HepG2 (cell line): ENCODE measurements around the gene MYBPC2. TPM values are rescaled to one million over a fixed set of nuclear protein-coding genes. Genes with fewer than 3 reads are reported as not detected.
A peak's percentile ranks its signal among the peaks of the same experiment; 100 is the strongest.

Source experiments
- CEBPB ChIP-seq: IDR thresholded peaks from 2 replicates; pipeline ENCODE4 v1.6.1; 2011; ENCODE audit warnings: low read depth, low read length, improper control_type of control experiment, borderline replicate concordance
- ELF1 ChIP-seq: sonication (generic); formaldehyde crosslinking; IDR thresholded peaks from 2 replicates; pipeline ENCODE4 v1.4.0; 2020; ENCODE audit warnings: missing genetic modification reagents
- FIP1L1 ChIP-seq: fragments of 200-400 bp; formaldehyde crosslinking; IDR thresholded peaks from 2 replicates; pipeline ENCODE4 v1.6.1; 2018; ENCODE audit warnings: low read depth, mild to moderate bottlenecking, low read length, moderate library complexity, borderline replicate concordance; ENCODE audit not compliant: insufficient read depth
- GFI1 ChIP-seq: sonication (generic); formaldehyde crosslinking; IDR thresholded peaks from 2 replicates; pipeline ENCODE4 v1.5.0; 2020; ENCODE audit warnings: missing genetic modification reagents, mild to moderate bottlenecking, borderline replicate concordance
- HNRNPLL ChIP-seq: fragments of 200-400 bp; formaldehyde crosslinking; IDR thresholded peaks from 2 replicates; pipeline ENCODE4 v1.6.1; 2017; ENCODE audit warnings: mild to moderate bottlenecking, low read depth, low read length; ENCODE audit not compliant: poor library complexity, severe bottlenecking
- NR2F2 ChIP-seq: IDR thresholded peaks from 2 replicates; pipeline ENCODE4 v1.6.1; 2012; ENCODE audit warnings: low read depth, inconsistent platforms, borderline replicate concordance
- PAX8 ChIP-seq: sonication (generic); formaldehyde crosslinking; IDR thresholded peaks from 2 replicates; pipeline ENCODE4 v1.8.0; 2022; ENCODE audit warnings: mild to moderate bottlenecking, missing genetic modification reagents, borderline replicate concordance
- POGZ ChIP-seq: sonication (generic); formaldehyde crosslinking; IDR thresholded peaks from 2 replicates; pipeline ENCODE4 v1.4.0; 2020; ENCODE audit warnings: mild to moderate bottlenecking, missing genetic modification reagents
- REXO4 ChIP-seq: sonication (generic); formaldehyde crosslinking; IDR thresholded peaks from 2 replicates; pipeline ENCODE4 v1.8.0; 2022; ENCODE audit warnings: missing genetic modification reagents, mild to moderate bottlenecking, borderline replicate concordance
- SNAPC5 ChIP-seq: sonication (generic); formaldehyde crosslinking; IDR thresholded peaks from 2 replicates; pipeline ENCODE4 v1.8.1; 2023; ENCODE audit warnings: mild to moderate bottlenecking, missing genetic modification reagents, borderline replicate concordance
- SOX6 ChIP-seq, 2 experiments: fragments of 450-650 bp in 1 of 2; sonication (generic) in 1 of 2; formaldehyde crosslinking in 1 of 2; IDR thresholded peaks; 2 replicates each; pipeline versions ENCODE4 v1.4.0 to v1.6.1; 2017 to 2020; ENCODE audit warnings: antibody characterized with exemption in 1 of 2, mild to moderate bottlenecking in 1 of 2, missing genetic modification reagents in 1 of 2
- ZMYM3 ChIP-seq: sonication (generic); formaldehyde crosslinking; IDR thresholded peaks from 2 replicates; pipeline ENCODE4 v1.5.1; 2020; ENCODE audit warnings: mild to moderate bottlenecking, missing genetic modification reagents
- ZNF501 ChIP-seq: sonication (generic); formaldehyde crosslinking; IDR thresholded peaks from 2 replicates; pipeline ENCODE4 v1.5.1; 2020; ENCODE audit warnings: mild to moderate bottlenecking, moderate library complexity, missing genetic modification reagents
- ZNF800 ChIP-seq: sonication (generic); formaldehyde crosslinking; IDR thresholded peaks from 2 replicates; pipeline ENCODE4 v1.4.0; 2020; ENCODE audit warnings: missing genetic modification reagents
- polyA plus RNA-seq, 8 experiments: library from polyadenylated mRNA; depleted of rRNA in 3 of 8; stranded (reverse) in 7 of 8; unstranded in 1 of 8; fragments of >200 nt; fragmentation: Illumina TruSeq in 4 of 8; extraction: Trizol in 4 of 8; gene quantifications; 2 replicates each; pipeline versions ENCODE4 v1.2.1 to v1.2.3, GENCODE V29; 2011 to 2016; ENCODE audit warnings: low read depth in 4 of 8, missing spikeins in 1 of 8, mixed read lengths in 1 of 8; ENCODE audit not compliant: insufficient read depth in 1 of 8
- total RNA-seq, 5 experiments: library from RNA; depleted of rRNA; stranded (reverse); fragments of >200 nt; fragmentation: Illumina TruSeq; extraction: Trizol; gene quantifications; 2 replicates each; pipeline ENCODE4 v1.2.3, GENCODE V29; 2016; ENCODE audit warnings: low read depth in 1 of 5
- TF ChIP-seq, protein P1 (sequence below): sonication (generic); formaldehyde crosslinking; IDR thresholded peaks from 2 replicates; pipeline ENCODE4 v1.4.0; 2020; ENCODE audit warnings: mild to moderate bottlenecking, missing genetic modification reagents
- TF ChIP-seq, protein P2 (sequence below): sonication (generic); formaldehyde crosslinking; conservative IDR thresholded peaks from 2 replicates; pipeline ENCODE4 v1.4.0; 2020; ENCODE audit warnings: missing genetic modification reagents
- TF ChIP-seq, protein P3 (sequence below): sonication (generic); formaldehyde crosslinking; IDR thresholded peaks from 2 replicates; pipeline ENCODE4 v1.4.0; 2020; ENCODE audit warnings: missing genetic modification reagents
- TF ChIP-seq, protein P4 (sequence below): sonication (generic); formaldehyde crosslinking; conservative IDR thresholded peaks from 2 replicates; pipeline ENCODE4 v1.8.1; 2023; ENCODE audit warnings: missing genetic modification reagents
- TF ChIP-seq, protein P5 (sequence below): sonication (generic); formaldehyde crosslinking; IDR thresholded peaks from 2 replicates; pipeline ENCODE4 v1.9.0; 2021; ENCODE audit warnings: missing genetic modification reagents, mild to moderate bottlenecking, borderline replicate concordance

Gene MYBPC2
- total and polyA plus RNA-seq, 2 of the 13 experiments (the other 11 are each of a cell fraction or from before 2014, with no cell fraction given): not detected

GRCh38 chr19:50513746-50514345 is 81.2 kb downstream of the MYBPC2 start, which contains the start of gene ASPDH (continued):
- TF ChIP-seq SNAPC5 (CRISPR knock-in tag): no peak
- TF ChIP-seq, protein P1, sequence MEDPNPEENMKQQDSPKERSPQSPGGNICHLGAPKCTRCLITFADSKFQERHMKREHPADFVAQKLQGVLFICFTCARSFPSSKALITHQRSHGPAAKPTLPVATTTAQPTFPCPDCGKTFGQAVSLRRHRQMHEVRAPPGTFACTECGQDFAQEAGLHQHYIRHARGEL: no peak
- TF ChIP-seq, protein P2, sequence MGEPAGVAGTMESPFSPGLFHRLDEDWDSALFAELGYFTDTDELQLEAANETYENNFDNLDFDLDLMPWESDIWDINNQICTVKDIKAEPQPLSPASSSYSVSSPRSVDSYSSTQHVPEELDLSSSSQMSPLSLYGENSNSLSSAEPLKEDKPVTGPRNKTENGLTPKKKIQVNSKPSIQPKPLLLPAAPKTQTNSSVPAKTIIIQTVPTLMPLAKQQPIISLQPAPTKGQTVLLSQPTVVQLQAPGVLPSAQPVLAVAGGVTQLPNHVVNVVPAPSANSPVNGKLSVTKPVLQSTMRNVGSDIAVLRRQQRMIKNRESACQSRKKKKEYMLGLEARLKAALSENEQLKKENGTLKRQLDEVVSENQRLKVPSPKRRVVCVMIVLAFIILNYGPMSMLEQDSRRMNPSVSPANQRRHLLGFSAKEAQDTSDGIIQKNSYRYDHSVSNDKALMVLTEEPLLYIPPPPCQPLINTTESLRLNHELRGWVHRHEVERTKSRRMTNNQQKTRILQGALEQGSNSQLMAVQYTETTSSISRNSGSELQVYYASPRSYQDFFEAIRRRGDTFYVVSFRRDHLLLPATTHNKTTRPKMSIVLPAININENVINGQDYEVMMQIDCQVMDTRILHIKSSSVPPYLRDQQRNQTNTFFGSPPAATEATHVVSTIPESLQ (CRISPR knock-in tag): no peak
- TF ChIP-seq CEBPB: no peak
- TF ChIP-seq FIP1L1: no peak
- no peak for TF ChIP-seq PAX8 (CRISPR knock-in tag)
- TF ChIP-seq, protein P3, sequence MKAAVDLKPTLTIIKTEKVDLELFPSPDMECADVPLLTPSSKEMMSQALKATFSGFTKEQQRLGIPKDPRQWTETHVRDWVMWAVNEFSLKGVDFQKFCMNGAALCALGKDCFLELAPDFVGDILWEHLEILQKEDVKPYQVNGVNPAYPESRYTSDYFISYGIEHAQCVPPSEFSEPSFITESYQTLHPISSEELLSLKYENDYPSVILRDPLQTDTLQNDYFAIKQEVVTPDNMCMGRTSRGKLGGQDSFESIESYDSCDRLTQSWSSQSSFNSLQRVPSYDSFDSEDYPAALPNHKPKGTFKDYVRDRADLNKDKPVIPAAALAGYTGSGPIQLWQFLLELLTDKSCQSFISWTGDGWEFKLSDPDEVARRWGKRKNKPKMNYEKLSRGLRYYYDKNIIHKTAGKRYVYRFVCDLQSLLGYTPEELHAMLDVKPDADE (CRISPR knock-in tag): no peak
- no peak for TF ChIP-seq REXO4 (CRISPR knock-in tag)
- no peak; the same call in 1 of the 2 replicates for TF ChIP-seq ZMYM3
- TF ChIP-seq, protein P4, sequence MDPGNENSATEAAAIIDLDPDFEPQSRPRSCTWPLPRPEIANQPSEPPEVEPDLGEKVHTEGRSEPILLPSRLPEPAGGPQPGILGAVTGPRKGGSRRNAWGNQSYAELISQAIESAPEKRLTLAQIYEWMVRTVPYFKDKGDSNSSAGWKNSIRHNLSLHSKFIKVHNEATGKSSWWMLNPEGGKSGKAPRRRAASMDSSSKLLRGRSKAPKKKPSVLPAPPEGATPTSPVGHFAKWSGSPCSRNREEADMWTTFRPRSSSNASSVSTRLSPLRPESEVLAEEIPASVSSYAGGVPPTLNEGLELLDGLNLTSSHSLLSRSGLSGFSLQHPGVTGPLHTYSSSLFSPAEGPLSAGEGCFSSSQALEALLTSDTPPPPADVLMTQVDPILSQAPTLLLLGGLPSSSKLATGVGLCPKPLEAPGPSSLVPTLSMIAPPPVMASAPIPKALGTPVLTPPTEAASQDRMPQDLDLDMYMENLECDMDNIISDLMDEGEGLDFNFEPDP: no peak
- no peak for TF ChIP-seq ZNF800 (CRISPR knock-in tag)
- TF ChIP-seq ZNF501 (CRISPR knock-in tag): no peak
- TF ChIP-seq POGZ (CRISPR knock-in tag): no peak
- TF ChIP-seq GFI1 (CRISPR knock-in tag): no peak
- TF ChIP-seq SOX6 (IDR thresholded peaks at IDR 0.05): no peak
- no peak for TF ChIP-seq SOX6 (CRISPR knock-in tag; IDR thresholded peaks at IDR 0.05)
- 0 out of 2 replicates have a peak, but pooled peaks have one; percentile 13 for TF ChIP-seq ELF1
- TF ChIP-seq, protein P5, sequence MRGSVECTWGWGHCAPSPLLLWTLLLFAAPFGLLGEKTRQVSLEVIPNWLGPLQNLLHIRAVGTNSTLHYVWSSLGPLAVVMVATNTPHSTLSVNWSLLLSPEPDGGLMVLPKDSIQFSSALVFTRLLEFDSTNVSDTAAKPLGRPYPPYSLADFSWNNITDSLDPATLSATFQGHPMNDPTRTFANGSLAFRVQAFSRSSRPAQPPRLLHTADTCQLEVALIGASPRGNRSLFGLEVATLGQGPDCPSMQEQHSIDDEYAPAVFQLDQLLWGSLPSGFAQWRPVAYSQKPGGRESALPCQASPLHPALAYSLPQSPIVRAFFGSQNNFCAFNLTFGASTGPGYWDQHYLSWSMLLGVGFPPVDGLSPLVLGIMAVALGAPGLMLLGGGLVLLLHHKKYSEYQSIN (CRISPR knock-in tag): no peak
- TF ChIP-seq NR2F2: no peak
- TF ChIP-seq HNRNPLL: no peak
